NCI-H2081 treated with DMSO at 0.1 percent for 48 hours (cell line): ENCODE measurements around the gene TMEM182.

Source experiments
- DNase-seq: peaks from one replicate; lab custom pipeline; 2025; lab: John Stamatoyannopoulos, UW

TMEM182 gene

GRCh38 chr2:102761763-102762162 is at the start of gene TMEM182:
TSS of gene TMEM182 (plus strand) at chr2:102762031. CDS start at chr2:102762218, 187 bp downstream.
- DNase-seq = no peak

- DNase-seq = no peak
Observed at GRCh38 chr2:102717308-102718018, 44.4 kb upstream of the TMEM182 start.

- DNase-seq = no peak
Observed at GRCh38 chr2:102718387-102719316, 43.2 kb upstream of the TMEM182 start.

- DNase-seq = no peak
Observed at GRCh38 chr2:102724016-102724490, 37.8 kb upstream of the TMEM182 start.

- DNase-seq = no peak
Observed at GRCh38 chr2:102724553-102724952, 37.3 kb upstream of the TMEM182 start.

GRCh38 chr2:102726128-102727087 is 35.4 kb upstream of the TMEM182 start:
- DNase-seq = no peak

- DNase-seq = no peak
Observed at GRCh38 chr2:102735416-102736109, 26.3 kb upstream of the TMEM182 start.

GRCh38 chr2:102736110-102736409 is 25.8 kb upstream of the TMEM182 start:
- no peak for DNase-seq

GRCh38 chr2:102736410-102737409 is 25.1 kb upstream of the TMEM182 start:
- no peak for DNase-seq

GRCh38 chr2:102737431-102737830 is 24.4 kb upstream of the TMEM182 start:
- DNase-seq = no peak

GRCh38 chr2:102743259-102743658 is 18.6 kb upstream of the TMEM182 start:
- no peak for DNase-seq

GRCh38 chr2:102748107-102748506 is 13.7 kb upstream of the TMEM182 start:
- no peak for DNase-seq

GRCh38 chr2:102749938-102750337 is 11.9 kb upstream of the TMEM182 start:
- DNase-seq = no peak

GRCh38 chr2:102753563-102754159 is 8.2 kb upstream of the TMEM182 start:
- no peak for DNase-seq

- DNase-seq = no peak
Observed at GRCh38 chr2:102754456-102755145, 7.2 kb upstream of the TMEM182 start.

- no peak for DNase-seq
Observed at GRCh38 chr2:102755284-102755683, 6.5 kb upstream of the TMEM182 start.

GRCh38 chr2:102758439-102758838 is 3.4 kb upstream of the TMEM182 start:
- DNase-seq = no peak

- DNase-seq = no peak
Observed at GRCh38 chr2:102764083-102764482, 2.3 kb downstream of the TMEM182 start.

GRCh38 chr2:102765061-102765460 is 3.2 kb downstream of the TMEM182 start:
- DNase-seq = no peak
